Fibroblast of villous mesenchyme (primary cell): ENCODE results near the gene HORMAD2. TPM values are rescaled to one million over a fixed set of nuclear protein-coding genes. Genes with fewer than 3 reads are reported as not detected.
A peak's percentile ranks its signal among the peaks of the same experiment; 100 is the strongest.

Source experiments
- DNase-seq: peaks from one replicate; pipeline ENCODE4 v3.0.0-alpha.2; 2010; ENCODE audit warnings: low read depth
- H3K4me3 ChIP-seq: 2 replicates; pipeline ENCODE4 v1.5.1; 2011; ENCODE audit warnings: low read depth, mild to moderate bottlenecking, low read length
- total RNA-seq: library from RNA; depleted of rRNA; stranded (reverse); fragments of >200 nt; gene quantifications from 2 replicates; pipeline ENCODE4 v1.2.3, GENCODE V29; 2012
- TF ChIP-seq, protein P1 (sequence below): IDR thresholded peaks from 2 replicates; pipeline ENCODE4 v1.5.1; 2012; ENCODE audit warnings: low read depth, mild to moderate bottlenecking, low read length; ENCODE audit not compliant: insufficient read depth

The HORMAD2 gene
- total RNA-seq, 1 donor: not detected

DNA sequence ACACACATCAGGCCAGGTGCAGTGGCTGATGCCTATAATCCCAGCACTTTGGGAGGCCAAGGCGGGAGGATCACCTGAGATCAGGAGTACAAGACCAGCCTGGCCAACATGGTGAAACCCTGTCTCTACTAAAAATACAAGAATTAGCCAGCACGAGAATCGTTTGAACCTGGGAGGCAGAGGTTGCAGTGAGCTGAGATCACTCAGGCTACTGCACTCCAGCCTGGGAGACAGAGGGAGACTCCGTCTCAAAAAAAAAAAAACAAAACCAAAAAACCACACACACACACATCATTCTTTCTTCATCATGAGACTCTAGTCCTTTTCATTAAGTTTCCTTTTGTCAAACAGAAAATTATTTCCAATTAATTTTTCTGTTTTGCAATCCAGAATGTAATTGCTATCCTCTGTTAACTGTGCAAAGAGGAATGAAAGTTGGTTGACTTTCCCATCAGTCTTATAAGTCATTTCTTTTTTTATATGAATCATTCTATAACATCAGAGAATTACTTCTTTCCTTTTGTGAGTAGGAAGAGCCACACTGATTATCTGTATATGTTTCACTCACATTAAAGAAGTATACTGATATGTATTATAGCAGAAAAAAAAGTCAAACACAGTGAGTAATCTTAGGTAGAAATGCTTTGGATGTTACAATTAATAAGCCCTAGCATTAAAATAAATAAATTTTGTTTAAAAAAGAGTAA is 52.2 kb downstream of the HORMAD2 start:
- no peak for DNase-seq
- H3K4me3 ChIP-seq: no peak overlapping the region
- TF ChIP-seq, protein P1, sequence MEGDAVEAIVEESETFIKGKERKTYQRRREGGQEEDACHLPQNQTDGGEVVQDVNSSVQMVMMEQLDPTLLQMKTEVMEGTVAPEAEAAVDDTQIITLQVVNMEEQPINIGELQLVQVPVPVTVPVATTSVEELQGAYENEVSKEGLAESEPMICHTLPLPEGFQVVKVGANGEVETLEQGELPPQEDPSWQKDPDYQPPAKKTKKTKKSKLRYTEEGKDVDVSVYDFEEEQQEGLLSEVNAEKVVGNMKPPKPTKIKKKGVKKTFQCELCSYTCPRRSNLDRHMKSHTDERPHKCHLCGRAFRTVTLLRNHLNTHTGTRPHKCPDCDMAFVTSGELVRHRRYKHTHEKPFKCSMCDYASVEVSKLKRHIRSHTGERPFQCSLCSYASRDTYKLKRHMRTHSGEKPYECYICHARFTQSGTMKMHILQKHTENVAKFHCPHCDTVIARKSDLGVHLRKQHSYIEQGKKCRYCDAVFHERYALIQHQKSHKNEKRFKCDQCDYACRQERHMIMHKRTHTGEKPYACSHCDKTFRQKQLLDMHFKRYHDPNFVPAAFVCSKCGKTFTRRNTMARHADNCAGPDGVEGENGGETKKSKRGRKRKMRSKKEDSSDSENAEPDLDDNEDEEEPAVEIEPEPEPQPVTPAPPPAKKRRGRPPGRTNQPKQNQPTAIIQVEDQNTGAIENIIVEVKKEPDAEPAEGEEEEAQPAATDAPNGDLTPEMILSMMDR: no peak

GRCh38 chr22:30140414-30140813 is 60.1 kb downstream of the HORMAD2 start:
- no peak for DNase-seq
- no peak overlapping the region for H3K4me3 ChIP-seq
- TF ChIP-seq, protein P1: no peak

- TF ChIP-seq, protein P1: no peak
- no peak overlapping the region for H3K4me3 ChIP-seq
- DNase-seq: no peak
These were observed 63.0 kb downstream of the HORMAD2 start for GRCh38 chr22:30143265-30143664.

DNA sequence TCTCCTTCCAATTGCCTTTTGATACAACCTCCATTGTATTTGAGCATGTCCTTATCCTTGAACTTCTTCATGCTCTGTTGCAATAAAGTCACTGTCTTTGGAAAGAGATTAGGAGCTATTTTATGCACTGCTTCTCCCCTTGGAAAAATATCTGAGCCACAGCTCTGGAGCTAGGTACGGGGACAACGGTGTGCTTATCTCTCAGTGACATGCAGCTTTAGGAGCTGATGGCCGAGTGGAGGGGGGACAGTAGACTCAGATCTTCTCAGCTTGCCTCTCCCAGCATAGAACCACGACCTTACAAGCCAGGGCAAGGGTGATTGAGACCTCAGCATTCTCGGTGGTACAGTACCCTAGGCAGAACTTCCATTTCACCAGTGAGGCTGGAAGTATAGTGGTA is 64.1 kb downstream of the HORMAD2 start:
- no peak overlapping the region for H3K4me3 ChIP-seq
- no peak for DNase-seq
- TF ChIP-seq, protein P1: no peak

DNA sequence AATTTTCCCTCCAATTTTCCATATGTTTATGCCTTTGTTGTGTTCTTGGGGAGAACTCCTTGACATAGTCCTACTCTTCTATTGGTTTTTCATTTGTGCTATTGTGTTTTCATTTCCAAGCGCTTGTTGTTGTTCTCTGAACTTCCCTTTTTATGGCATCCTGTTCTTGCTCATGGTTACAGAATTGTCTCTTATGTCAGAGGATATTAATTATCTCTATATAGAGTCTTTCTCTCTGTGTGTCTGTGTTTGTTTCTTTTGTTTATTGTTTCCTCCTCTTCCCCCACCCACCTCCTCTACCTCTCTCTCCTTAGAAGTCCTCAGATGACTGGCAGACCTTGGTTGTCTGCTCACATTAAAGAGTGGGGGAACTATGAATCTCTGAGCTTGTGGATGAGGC is 69.9 kb downstream of the HORMAD2 start:
- H3K4me3 ChIP-seq: no peak overlapping the region
- TF ChIP-seq, protein P1: no peak
- DNase-seq: peak; percentile 8

DNA sequence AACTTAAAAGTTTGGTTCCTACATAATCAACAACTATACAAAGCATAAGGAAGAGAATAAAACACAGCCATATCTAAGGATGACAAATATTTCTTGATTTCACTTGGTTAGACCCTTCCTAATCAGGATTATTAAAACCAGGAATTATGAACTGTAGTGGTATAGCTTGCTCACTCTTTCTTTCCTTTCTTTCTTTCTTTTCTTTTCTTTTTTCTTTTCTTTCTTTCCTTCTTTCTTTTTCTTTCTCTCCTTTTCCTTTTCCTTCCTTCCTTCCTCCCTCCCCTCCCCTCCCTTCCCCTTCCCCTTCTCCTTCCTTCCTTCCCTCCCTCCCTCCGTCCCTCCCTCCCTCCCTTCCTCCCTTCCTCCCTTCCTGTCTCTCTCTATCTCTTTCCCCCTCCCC is 78.0 kb downstream of the HORMAD2 start:
- no peak overlapping the region for H3K4me3 ChIP-seq
- no peak for DNase-seq
- TF ChIP-seq, protein P1: no peak
